OCI-LY3 (cell line): ENCODE measurements around the gene OR51V1.
"Not testable (repeated sequence)": the region's sequence is repeated elsewhere in the genome, so short reads cannot be mapped to it uniquely, and the experiment has no call there.

Experiments
- H2AFZ ChIP-seq: fragments of 200-600, 300-600 bp; shearing (Covaris generic); 2 replicates; pipeline ENCODE4 v1.6.0; 2014; ENCODE audit warnings: antibody characterized with exemption, low read depth, low read length
- H3K27ac ChIP-seq: fragments of 200-600, 300-600 bp; sonication (generic); 2 replicates; pipeline ENCODE4 v1.5.1; 2014; ENCODE audit warnings: mild to moderate bottlenecking, low read length, moderate library complexity, mixed read lengths
- H3K27me3 ChIP-seq: fragments of 200-600, 300-600 bp; sonication (generic); 2 replicates; pipeline ENCODE4 v1.6.1; 2014; ENCODE audit warnings: low read depth, low read length, mixed read lengths
- H3K36me3 ChIP-seq: fragments of 200-600, 300-600 bp; sonication (generic); replicated peaks from 2 replicates; pipeline ENCODE3; 2014; ENCODE audit warnings: low read depth, low read length, mixed read lengths
- H3K4me1 ChIP-seq: fragments of 300-600, 200-600 bp; sonication (generic); 2 replicates; pipeline ENCODE4 v1.6.1; 2014; ENCODE audit warnings: low read length, mixed read lengths
- H3K4me2 ChIP-seq: fragments of 200-600, 300-600 bp; sonication (generic); 2 replicates; pipeline ENCODE4 v1.6.1; 2014; ENCODE audit warnings: low read length, mixed read lengths
- H3K4me3 ChIP-seq: fragments of 300-600, 200-600 bp; sonication (generic); 2 replicates; pipeline ENCODE4 v1.5.1; 2014; ENCODE audit warnings: antibody characterized with exemption, mild to moderate bottlenecking, low read length, moderate library complexity
- H3K79me2 ChIP-seq: fragments of 300-600, 200-600 bp; shearing (Covaris generic); 2 replicates; pipeline ENCODE4 v1.6.1; 2014; ENCODE audit warnings: mild to moderate bottlenecking, low read length, mixed read lengths
- H3K9ac ChIP-seq: fragments of 300-600, 200-600 bp; shearing (Covaris generic); 2 replicates; pipeline ENCODE4 v1.6.0; 2014; ENCODE audit warnings: mild to moderate bottlenecking, low read length, moderate library complexity
- H3K9me3 ChIP-seq: fragments of 200-600, 300-600 bp; shearing (Covaris generic); 2 replicates; pipeline ENCODE4 v1.6.1; 2014; ENCODE audit warnings: low read length, mixed read lengths; ENCODE audit not compliant: insufficient read depth
- H4K20me1 ChIP-seq: fragments of 200-600, 300-600 bp; sonication (generic); 2 replicates; pipeline ENCODE4 v1.6.1; 2016; ENCODE audit warnings: low read length, mixed read lengths; ENCODE audit not compliant: insufficient read depth
- EZH2phosphoT487 ChIP-seq: fragments of 200-600 bp; shearing (Covaris generic); IDR thresholded peaks from 2 replicates; pipeline ENCODE4 v1.6.1; 2018; ENCODE audit warnings: antibody characterized with exemption, mixed run types, low read depth
- TF ChIP-seq, protein P1 (sequence below): fragments of 200-600, 300-600 bp; sonication (generic); IDR thresholded peaks from 2 replicates; pipeline ENCODE4 v1.5.1; 2014; ENCODE audit warnings: antibody characterized with exemption, low read length, low read depth

The OR51V1 gene

DNA sequence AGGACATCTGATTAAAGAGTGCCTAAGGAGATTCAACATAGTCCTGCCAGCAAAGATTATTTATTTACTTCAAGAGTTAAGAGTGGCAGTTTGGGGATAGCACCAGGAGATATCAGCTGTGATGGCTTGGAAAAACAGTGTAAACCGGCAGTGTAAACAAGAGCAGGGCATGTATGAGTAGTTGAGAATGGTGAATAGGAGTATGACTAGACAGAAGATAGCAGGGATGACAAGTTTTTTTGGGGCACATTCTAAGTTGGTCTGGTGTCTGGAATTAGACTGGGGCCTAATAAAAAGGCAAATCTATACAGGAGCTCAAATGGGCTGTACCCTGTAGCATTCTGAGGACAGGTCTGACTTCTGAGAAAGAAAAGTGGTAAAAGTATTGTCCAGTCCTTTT is 39.4 kb downstream of the OR51V1 start:
- not testable (repeated sequence) for H3K9ac ChIP-seq, H3K79me2 ChIP-seq, H3K27ac ChIP-seq, H3K36me3 ChIP-seq, H3K4me2 ChIP-seq, H3K27me3 ChIP-seq, H3K9me3 ChIP-seq, H3K4me1 ChIP-seq, H4K20me1 ChIP-seq, H2AFZ ChIP-seq, H3K4me3 ChIP-seq

DNA sequence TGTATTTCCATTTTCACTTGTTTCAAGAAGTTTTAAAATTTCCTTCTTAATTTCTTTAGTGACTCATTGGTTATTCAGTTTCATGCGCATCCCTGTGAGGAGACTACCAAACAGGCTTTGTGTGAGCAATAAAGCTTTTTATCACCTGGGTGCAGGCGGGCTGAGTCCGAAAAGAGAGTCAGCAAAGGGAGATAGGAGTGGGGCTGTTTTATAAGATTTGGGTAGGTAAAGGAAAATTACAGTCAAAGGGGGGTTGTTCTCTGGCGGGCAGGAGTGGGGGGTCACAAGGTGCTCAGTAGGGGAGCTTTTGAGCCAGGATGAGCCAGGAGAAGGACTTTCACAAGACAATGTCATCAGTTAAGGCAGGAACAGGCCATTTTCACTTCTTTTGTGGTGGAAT is 40.3 kb downstream of the OR51V1 start:
- H4K20me1 ChIP-seq, H3K9me3 ChIP-seq, H3K9ac ChIP-seq, H3K79me2 ChIP-seq, H2AFZ ChIP-seq, H3K36me3 ChIP-seq, H3K27me3 ChIP-seq, H3K4me1 ChIP-seq, H3K27ac ChIP-seq, H3K4me2 ChIP-seq, H3K4me3 ChIP-seq: not testable (repeated sequence)

DNA sequence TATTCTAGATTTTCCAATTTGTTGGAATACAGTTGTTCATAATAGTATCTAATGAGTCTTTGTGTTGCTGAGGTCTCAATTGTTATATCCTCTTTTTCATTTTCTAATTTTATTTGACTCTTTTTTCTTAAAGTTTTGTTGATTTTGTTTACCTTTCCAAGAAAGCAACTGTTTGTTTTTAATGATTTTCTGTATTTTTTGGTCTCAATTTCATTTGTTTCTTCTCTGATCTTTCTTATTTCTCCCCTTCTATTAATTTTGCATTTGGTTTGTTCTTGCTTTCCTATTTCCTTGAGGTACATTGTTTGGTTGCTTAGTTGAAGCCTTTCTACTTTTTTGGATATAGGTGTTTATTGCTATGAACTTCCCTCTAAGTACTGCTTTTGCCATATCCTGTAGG is 40.7 kb downstream of the OR51V1 start:
- H3K4me1 ChIP-seq = no peaks in the 10 kb centered on the region
- H3K9ac ChIP-seq = no peak overlapping the region
- no peaks in the 10 kb centered on the region for H3K9me3 ChIP-seq
- H3K4me2 ChIP-seq = no peak overlapping the region
- H2AFZ ChIP-seq = no peak overlapping the region
- H4K20me1 ChIP-seq = no peaks in the 10 kb centered on the region
- H3K4me3 ChIP-seq = no peak overlapping the region
- no peaks in the 10 kb centered on the region for H3K36me3 ChIP-seq
- TF ChIP-seq EZH2phosphoT487 = no peak
- TF ChIP-seq, protein P1, sequence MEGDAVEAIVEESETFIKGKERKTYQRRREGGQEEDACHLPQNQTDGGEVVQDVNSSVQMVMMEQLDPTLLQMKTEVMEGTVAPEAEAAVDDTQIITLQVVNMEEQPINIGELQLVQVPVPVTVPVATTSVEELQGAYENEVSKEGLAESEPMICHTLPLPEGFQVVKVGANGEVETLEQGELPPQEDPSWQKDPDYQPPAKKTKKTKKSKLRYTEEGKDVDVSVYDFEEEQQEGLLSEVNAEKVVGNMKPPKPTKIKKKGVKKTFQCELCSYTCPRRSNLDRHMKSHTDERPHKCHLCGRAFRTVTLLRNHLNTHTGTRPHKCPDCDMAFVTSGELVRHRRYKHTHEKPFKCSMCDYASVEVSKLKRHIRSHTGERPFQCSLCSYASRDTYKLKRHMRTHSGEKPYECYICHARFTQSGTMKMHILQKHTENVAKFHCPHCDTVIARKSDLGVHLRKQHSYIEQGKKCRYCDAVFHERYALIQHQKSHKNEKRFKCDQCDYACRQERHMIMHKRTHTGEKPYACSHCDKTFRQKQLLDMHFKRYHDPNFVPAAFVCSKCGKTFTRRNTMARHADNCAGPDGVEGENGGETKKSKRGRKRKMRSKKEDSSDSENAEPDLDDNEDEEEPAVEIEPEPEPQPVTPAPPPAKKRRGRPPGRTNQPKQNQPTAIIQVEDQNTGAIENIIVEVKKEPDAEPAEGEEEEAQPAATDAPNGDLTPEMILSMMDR = no peak
- H3K79me2 ChIP-seq = no peaks in the 10 kb centered on the region
- no peaks in the 10 kb centered on the region for H3K27me3 ChIP-seq
- H3K27ac ChIP-seq = no peak overlapping the region

DNA sequence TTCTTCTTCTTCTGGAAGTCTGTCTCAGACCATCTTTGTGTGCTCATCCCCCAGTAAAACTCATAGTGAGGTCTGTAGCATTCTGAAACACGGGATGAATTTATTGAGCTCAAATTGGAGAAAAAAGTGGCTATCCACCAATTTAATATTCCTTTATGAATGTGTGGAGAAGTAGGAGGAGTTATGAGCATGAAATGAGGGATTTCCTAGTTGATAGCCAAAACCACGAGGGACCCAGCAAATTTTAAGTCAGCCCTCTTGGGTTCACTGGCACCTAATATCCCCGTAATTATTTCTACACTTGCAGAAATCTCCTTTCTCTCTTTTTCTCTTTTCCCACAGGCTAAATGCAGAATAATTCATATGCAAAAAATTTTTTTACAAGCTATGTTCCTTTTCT is 45.8 kb downstream of the OR51V1 start, which contains the start of gene OR52A1:
Gene OR52A1, minus strand, starts transcription at position 101 of the 400 bp plus-strand sequence. CDS start 2,388 bp downstream, outside the sequence.
- no peaks in the 10 kb centered on the region for H3K79me2 ChIP-seq
- no peak for TF ChIP-seq EZH2phosphoT487
- TF ChIP-seq, protein P1 = no peak
- H2AFZ ChIP-seq = no peak within 1 kb of the TSS
- no peak within 1 kb of the TSS for H3K27ac ChIP-seq
- no peak within 1 kb of the TSS for H3K4me3 ChIP-seq
- no peak within 1 kb of the TSS for H3K9ac ChIP-seq
- H3K4me2 ChIP-seq = 0 out of 2 replicates have a peak within 1 kb of the TSS, but pooled peaks have one; percentile 1
- no peaks in the 10 kb centered on the region for H4K20me1 ChIP-seq
- no peaks in the 10 kb centered on the region for H3K4me1 ChIP-seq
- H3K9me3 ChIP-seq = no peaks in the 10 kb centered on the region
- H3K36me3 ChIP-seq = no peaks in the 10 kb centered on the region
- peaks cover 4% of the 10 kb centered on the region; the same call in 1 of the 2 replicates for H3K27me3 ChIP-seq

DNA sequence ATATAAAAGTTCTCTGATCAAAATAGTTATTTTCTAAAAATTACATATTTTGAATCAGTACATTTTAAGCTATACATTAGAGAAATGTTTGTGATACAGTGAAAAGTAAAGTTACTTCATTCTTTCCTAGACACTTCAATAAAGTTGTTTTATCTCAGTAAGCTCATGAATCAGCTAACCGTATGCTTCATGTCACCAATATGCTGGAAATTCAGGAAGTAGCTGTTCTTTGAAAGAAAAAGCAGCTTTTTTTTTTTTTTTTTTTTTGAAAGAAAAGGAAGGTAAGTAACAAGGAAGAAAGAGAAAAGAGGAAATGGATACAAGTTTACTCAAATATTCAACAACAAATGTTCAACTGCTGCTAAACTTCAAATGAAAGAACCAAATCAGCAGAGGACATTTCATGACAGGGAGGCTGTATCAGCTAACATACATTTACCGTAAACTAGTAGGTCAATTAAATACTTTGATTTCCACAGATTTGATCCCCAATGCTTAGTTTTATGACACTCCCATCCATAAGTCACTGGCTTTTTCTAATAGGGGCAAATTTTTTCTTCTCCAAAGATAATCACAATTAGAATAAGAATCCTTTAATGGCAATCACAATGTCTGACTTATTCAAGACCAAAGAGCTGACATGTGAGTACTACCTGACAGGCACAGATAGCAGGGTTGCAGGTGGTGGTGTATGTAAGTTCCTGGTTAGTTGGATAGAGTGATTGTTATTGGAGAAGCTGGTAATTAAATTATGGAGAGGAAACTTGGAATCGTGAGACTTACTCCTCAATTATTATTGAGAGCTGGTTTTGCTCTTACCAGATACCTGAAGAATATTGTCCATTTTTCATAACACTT is 46.7 kb downstream of the OR51V1 start:
- no peak overlapping the region for H3K27ac ChIP-seq
- H3K27me3 ChIP-seq = peaks cover 4% of the 10 kb centered on the region; the same call in 1 of the 2 replicates
- H4K20me1 ChIP-seq = no peaks in the 10 kb centered on the region
- H3K4me2 ChIP-seq = 0 out of 2 replicates have a peak overlapping the region, but pooled peaks have one; percentile 1
- H3K9ac ChIP-seq = no peak overlapping the region
- H3K36me3 ChIP-seq = no peaks in the 10 kb centered on the region
- TF ChIP-seq, protein P1 = no peak
- TF ChIP-seq EZH2phosphoT487 = no peak
- no peak overlapping the region for H3K4me3 ChIP-seq
- no peak overlapping the region for H2AFZ ChIP-seq
- no peaks in the 10 kb centered on the region for H3K79me2 ChIP-seq
- H3K4me1 ChIP-seq = no peaks in the 10 kb centered on the region
- H3K9me3 ChIP-seq = no peaks in the 10 kb centered on the region
